ENCODE measurements around the gene CCDC122. TPM values are rescaled to one million over a fixed set of nuclear protein-coding genes. Genes with fewer than 3 reads are reported as not detected.
A peak's percentile ranks its signal among the peaks of the same experiment; 100 is the strongest.

Gene CCDC122
- total RNA-seq, 3 donors from 2014 or later: 8.0 to 17.1 (median 10.9) TPM

DNA sequence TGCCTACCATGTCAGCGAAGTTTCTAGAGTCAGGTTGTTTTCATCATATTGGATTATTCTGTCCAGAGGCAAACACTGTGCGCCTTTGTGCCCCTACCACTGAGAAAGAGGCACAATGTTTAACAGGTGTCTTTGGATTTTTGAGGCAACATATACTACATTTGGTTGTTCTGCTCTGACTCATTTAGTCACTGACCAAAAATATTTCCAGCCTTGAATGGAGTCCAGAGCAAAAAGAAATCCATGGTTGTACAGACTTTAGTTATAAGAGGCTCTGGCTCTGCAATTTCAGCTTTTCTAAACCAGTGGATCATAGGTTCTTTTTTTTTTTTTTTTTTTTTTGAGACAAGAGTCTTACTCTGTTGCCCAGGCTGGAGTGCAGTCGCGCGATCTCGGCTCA is 35.9 kb upstream of the CCDC122 start:
- H3K9me3 ChIP-seq: no peaks in the 10 kb centered on the region
- H3K4me1 ChIP-seq (ENCODE audit: low read depth): no peaks in the 10 kb centered on the region
- no peaks in the 10 kb centered on the region for H3K36me3 ChIP-seq (ENCODE audit: low read depth)
- DNase-seq (no peak), ATAC-seq (no peak)
- no peak overlapping the region for H3K4me3 ChIP-seq
- TF ChIP-seq CTCF (IDR thresholded peaks at IDR 0.05): no peak
- intact Hi-C loops (cut with DNase I, micrococcal nuclease): loop anchor here (10.0 kb wide), 2 partner anchors 109 to 129 kb away; no protein-coding TSS in a partner anchor

- no peak for TF ChIP-seq CTCF (IDR thresholded peaks at IDR 0.05)
- Histone ChIP-seq H3K9me3 (no peaks in the 10 kb centered on the region), H3K4me3 (no peak overlapping the region), H3K36me3 (ENCODE audit: low read depth) (no peaks in the 10 kb centered on the region), H3K4me1 (ENCODE audit: low read depth) (peaks cover 7% of the 10 kb centered on the region)
- DNase-seq (no peak), ATAC-seq (no peak)
- intact Hi-C loops (cut with DNase I, micrococcal nuclease): loop anchor here (10.0 kb wide), 2 partner anchors 113 to 133 kb away; no protein-coding TSS in a partner anchor
Observed at GRCh38 chr13:43911871-43912270, 32.3 kb upstream of the CCDC122 start.

DNA sequence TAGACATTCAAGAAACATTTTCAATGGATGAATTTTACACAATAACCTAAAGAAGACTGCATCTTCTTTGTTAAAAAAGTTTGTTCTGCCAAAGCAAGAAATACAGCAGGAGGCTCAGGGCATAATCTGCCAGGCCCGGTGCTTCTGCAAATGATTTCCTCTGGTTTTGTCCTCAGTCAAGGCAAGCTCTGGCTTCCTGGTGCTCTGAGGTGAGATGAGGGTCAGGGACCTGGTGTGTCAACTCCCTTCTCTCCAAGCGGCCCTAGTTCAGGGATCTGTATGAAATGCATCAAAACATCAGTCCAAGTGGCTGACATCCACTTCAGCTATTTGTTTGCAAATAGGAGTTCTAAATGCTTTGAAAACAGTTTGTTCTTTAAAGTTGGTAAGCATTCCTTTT is 31.7 kb upstream of the CCDC122 start:
- intact Hi-C loops (cut with DNase I, micrococcal nuclease): loop anchor here (10.0 kb wide), 2 partner anchors 114 to 134 kb away; no protein-coding TSS in a partner anchor
- no peak for TF ChIP-seq CTCF (IDR thresholded peaks at IDR 0.05)
- H3K36me3 ChIP-seq (ENCODE audit: low read depth): no peaks in the 10 kb centered on the region
- H3K4me3 ChIP-seq: no peak overlapping the region
- ATAC-seq: no peak
- H3K9me3 ChIP-seq: no peaks in the 10 kb centered on the region
- DNase-seq: no peak
- peaks cover 7% of the 10 kb centered on the region for H3K4me1 ChIP-seq (ENCODE audit: low read depth)

DNA sequence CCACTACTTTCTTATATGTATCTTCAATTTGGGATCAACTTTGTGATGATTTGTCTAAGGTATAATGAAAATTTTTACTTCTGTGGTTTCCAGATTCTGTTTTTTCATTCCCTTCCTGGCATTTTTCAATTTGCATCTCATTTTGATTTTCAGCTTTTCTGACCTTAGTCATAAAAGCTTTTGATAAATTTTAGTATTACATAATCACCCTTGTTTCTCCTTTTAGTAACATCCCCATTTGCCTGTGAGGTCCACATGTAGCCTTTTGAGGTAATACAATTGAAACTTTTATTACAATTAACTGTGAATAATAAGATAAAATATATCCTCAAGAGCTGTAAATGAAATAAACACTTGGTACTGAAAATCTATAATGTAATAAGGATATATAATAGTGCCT is 31.3 kb upstream of the CCDC122 start:
- intact Hi-C loops (cut with DNase I, micrococcal nuclease): loop anchor here (10.0 kb wide), 2 partner anchors 114 to 134 kb away; no protein-coding TSS in a partner anchor
- Histone ChIP-seq H3K4me3 (no peak overlapping the region), H3K36me3 (ENCODE audit: low read depth) (no peaks in the 10 kb centered on the region), H3K4me1 (ENCODE audit: low read depth) (peaks cover 7% of the 10 kb centered on the region), H3K9me3 (no peaks in the 10 kb centered on the region)
- ATAC-seq: no peak
- TF ChIP-seq CTCF (IDR thresholded peaks at IDR 0.05): no peak
- DNase-seq: no peak

GRCh38 chr13:43908156-43909126 is 28.9 kb upstream of the CCDC122 start:
- DNase-seq: peak in 1 of 3 donors; percentile 71
- peak; percentile 58 for ATAC-seq

More at GRCh38 chr13:43908156-43909126, 28.9 kb upstream of the CCDC122 start:
- Histone ChIP-seq H3K4me1 (ENCODE audit: low read depth) (peaks cover 7% of the 10 kb centered on the region), H3K4me3 (no peak overlapping the region), H3K9me3 (no peaks in the 10 kb centered on the region), H3K36me3 (ENCODE audit: low read depth) (no peaks in the 10 kb centered on the region)
- intact Hi-C loops (cut with DNase I, micrococcal nuclease): loop anchor here (5.0 to 10.0 kb wide), 5 partner anchors 139 to 566 kb away; no protein-coding TSS in a partner anchor
- no peak for TF ChIP-seq CTCF (IDR thresholded peaks at IDR 0.05)

All from mucosa of descending colon (tissue), 3 donors.